GM19452 (cell line): ENCODE measurements around the gene CCDC141.
"Not testable (repeated sequence)": the region's sequence is repeated elsewhere in the genome, so short reads cannot be mapped to it uniquely, and the experiment has no call there.

Experiments
- ATAC-seq: cut with Tn5 transposase; IDR thresholded peaks from one replicate; pipeline ENCODE4 v1.9.1; 2021; ENCODE audit not compliant: unreplicated experiment

The CCDC141 gene

GRCh38 chr2:179045602-179046001 is 4.3 kb downstream of the CCDC141 start:
- ATAC-seq = not testable (repeated sequence)

GRCh38 chr2:179044500-179044899 is 5.4 kb downstream of the CCDC141 start:
- no peak for ATAC-seq

- ATAC-seq = no peak
Measured at GRCh38 chr2:179037807-179038206, 12.1 kb downstream of the CCDC141 start.

GRCh38 chr2:179036353-179036905 is 13.5 kb downstream of the CCDC141 start:
- no peak for ATAC-seq

GRCh38 chr2:179031731-179032408 is 18.1 kb downstream of the CCDC141 start:
- peak; percentile 98 for ATAC-seq

- no peak for ATAC-seq
Measured at GRCh38 chr2:179024445-179024844, 25.5 kb downstream of the CCDC141 start.

GRCh38 chr2:179022685-179023084 is 27.3 kb downstream of the CCDC141 start:
- ATAC-seq = no peak

GRCh38 chr2:179021258-179021657 is 28.7 kb downstream of the CCDC141 start:
- peak; percentile 70 for ATAC-seq

- peak; percentile 65 for ATAC-seq
Measured at GRCh38 chr2:179020156-179020750, 29.7 kb downstream of the CCDC141 start.

GRCh38 chr2:179019260-179019659 is 30.7 kb downstream of the CCDC141 start:
- ATAC-seq = no peak

GRCh38 chr2:179017773-179018357 is 32.1 kb downstream of the CCDC141 start:
- no peak for ATAC-seq

- not testable (repeated sequence) for ATAC-seq
Measured at GRCh38 chr2:179014189-179014588, 35.7 kb downstream of the CCDC141 start.

- no peak for ATAC-seq
Measured at GRCh38 chr2:179005976-179006375, 44.0 kb downstream of the CCDC141 start.

GRCh38 chr2:178999476-178999875 is 50.5 kb downstream of the CCDC141 start:
- no peak for ATAC-seq

GRCh38 chr2:178998539-178998938 is 51.4 kb downstream of the CCDC141 start:
- no peak for ATAC-seq

- no peak for ATAC-seq
Measured at GRCh38 chr2:178997477-178997876, 52.5 kb downstream of the CCDC141 start.

GRCh38 chr2:178997067-178997466 is 52.9 kb downstream of the CCDC141 start:
- ATAC-seq = no peak

- no peak for ATAC-seq
Measured at GRCh38 chr2:178994264-178994663, 55.7 kb downstream of the CCDC141 start.

- no peak for ATAC-seq
Measured at GRCh38 chr2:178993788-178994187, 56.1 kb downstream of the CCDC141 start.

- ATAC-seq = not testable (repeated sequence)
Measured at GRCh38 chr2:178992719-178993118, 57.2 kb downstream of the CCDC141 start.

GRCh38 chr2:178990533-178991241 is 59.2 kb downstream of the CCDC141 start:
- ATAC-seq = peak; percentile 88
